ENCODE data around the gene PRKCE.

PRKCE gene

DNA sequence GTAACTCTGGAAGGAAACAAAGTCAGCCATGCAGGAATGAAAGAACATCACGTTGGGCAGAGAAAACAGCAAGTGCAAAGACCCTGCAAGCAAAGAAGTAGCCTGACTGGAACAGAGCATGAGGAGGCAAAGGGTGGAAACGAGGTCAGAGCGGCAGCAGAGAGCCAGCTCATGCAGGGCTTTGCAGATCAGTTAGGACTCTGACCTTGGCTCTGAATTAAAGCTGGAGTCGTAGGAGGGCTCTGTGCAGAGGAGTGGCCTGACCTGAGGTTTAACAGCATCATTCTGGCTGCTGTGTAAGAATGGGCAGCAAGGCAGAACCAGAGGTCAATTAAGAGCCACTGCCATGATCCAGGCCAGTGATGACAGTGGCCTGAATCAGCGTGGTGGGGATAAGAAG is 220.7 kb downstream of the PRKCE start:
- DNase-seq (ENCODE audit: insufficient read length, low spot score) (no peak), FAIRE-seq (no peak)
- no peak for TF ChIP-seq CTCF (IDR thresholded peaks at IDR 0.05; ENCODE audit: insufficient read depth, missing control alignments)

DNA sequence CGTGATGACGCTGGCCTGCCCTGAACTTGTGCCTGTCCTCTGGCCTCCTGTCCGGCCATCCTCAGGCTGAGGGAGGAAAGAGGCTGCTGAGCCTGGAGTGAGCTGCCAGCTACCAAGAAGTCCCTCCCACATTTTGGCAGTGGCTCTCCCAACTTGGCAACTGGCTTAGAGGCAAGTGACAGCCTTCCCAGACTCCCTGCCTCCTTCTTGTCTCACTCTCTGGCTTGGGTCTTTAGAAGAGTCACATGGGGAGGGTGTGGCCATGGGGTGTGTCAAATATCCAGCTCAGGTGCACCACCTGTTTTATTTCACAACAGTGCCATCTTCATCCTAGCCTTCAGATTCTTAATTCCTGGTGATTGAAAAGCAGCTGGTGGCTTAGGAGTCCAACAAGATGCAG is 222.9 kb downstream of the PRKCE start:
- FAIRE-seq = no peak
- TF ChIP-seq CTCF (IDR thresholded peaks at IDR 0.05; ENCODE audit: insufficient read depth, missing control alignments) = no peak
- no peak for DNase-seq (ENCODE audit: insufficient read length, low spot score)

GRCh38 chr2:45876611-45877010 is 225.1 kb downstream of the PRKCE start:
- no peak for TF ChIP-seq CTCF (IDR thresholded peaks at IDR 0.05; ENCODE audit: insufficient read depth, missing control alignments)
- FAIRE-seq (no peak), DNase-seq (ENCODE audit: insufficient read length, low spot score) (no peak)

DNA sequence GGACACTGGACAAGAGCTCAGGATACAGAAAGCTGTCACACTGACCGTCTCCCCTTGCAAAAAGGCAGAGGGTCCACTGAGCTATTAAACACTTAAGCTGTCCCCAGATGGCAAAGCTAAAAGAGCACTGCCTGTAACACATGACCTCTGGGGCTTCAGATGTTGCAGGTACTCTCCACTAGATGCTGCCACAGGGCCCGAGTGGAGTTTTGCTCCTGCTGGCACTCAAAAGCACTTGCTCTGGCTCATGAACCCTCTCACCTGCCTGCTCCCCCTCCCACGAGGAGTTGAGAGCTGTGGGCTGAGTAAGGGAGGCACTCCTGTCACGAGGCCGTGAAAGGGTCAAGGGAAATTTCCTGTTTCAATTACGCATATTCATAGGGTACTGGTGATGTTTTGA is 227.9 kb downstream of the PRKCE start:
- TF ChIP-seq CTCF (IDR thresholded peaks at IDR 0.05; ENCODE audit: insufficient read depth, missing control alignments) = no peak
- FAIRE-seq = no peak
- DNase-seq (ENCODE audit: insufficient read length, low spot score) = no peak

GRCh38 chr2:45879936-45880335 is 228.5 kb downstream of the PRKCE start:
- DNase-seq (ENCODE audit: insufficient read length, low spot score) = no peak
- no peak for FAIRE-seq
- no peak for TF ChIP-seq CTCF (IDR thresholded peaks at IDR 0.05; ENCODE audit: insufficient read depth, missing control alignments)

DNA sequence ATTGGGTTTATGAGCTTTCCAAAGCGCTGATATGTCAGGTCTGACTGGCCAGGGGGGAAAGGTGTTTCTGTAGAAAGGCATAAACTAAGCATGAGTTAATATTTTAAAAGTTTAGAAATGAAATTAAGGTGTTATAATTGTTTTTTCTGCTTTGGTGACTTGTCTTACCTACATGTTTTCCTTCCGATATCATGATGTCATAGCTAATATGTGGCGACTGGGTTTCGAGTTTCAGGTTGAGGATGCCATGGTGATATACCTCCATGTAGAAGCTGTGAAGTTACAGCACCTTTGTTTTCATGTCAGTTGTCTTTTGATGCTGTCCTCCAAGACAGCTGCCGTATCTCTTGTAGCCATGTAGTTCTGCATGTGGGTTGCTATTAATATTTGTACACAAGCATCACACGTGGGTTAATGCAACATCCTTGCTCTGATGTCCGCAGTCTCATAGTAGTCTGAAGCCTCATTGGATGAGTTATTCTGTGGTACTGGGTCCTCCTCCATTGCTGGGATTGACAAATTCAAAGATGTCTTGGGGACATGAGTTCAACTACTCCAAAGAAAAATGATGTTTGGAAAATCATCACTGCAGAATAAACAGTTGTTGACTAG is 230.6 kb downstream of the PRKCE start:
- FAIRE-seq (no peak), DNase-seq (ENCODE audit: insufficient read length, low spot score) (no peak)

More for the DNA sequence above, 230.6 kb downstream of the PRKCE start:
- TF ChIP-seq CTCF (IDR thresholded peaks at IDR 0.05; ENCODE audit: insufficient read depth, missing control alignments) = no peak

Measured in D721Med (cell line).